CD4-positive, alpha-beta T cell treated with Interleukin-6 at 100 ng/mL for 8 hours (primary cell): ENCODE results near the gene KCNJ15.
A peak's percentile ranks its signal among the peaks of the same experiment; 100 is the strongest.

Source experiments
- DNase-seq: peaks from one replicate; pipeline ENCODE4 v3.0.0-alpha.2; 2020; ENCODE audit warnings: mixed read lengths, low spot score

The KCNJ15 gene

DNA sequence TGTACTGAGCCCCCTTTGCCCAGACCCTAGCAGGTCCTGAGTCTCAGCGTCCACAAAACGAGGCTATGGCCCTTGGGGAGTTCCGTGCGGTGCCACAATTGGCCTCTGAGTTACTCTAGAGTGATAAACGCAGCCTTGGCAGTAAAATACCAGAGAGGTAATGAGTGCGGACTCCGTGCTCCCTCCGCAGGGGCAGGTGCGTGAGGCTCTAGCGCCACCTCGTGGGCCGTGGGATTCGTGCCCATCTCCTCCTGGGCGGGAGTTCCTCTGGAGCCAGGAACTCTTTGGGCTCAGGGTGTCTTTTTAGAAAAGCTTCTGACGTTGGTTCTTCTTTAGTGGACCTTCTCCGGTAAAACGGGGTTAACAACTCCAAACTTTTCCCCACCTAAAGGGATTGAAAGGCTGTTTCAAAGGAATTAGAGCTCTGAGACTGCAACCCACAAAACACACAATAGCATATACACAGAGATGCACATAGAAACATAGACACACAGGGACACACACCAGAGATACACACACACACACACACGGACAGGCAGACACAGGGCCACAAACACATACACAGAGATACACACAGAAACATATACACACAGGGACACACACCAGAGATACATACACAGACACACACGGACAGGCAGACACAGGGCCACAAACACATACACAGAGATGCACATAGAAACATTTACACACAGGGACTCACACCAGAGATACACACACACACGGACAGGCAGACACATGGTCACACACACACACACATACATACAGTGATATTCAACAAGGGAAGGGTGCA is 99.4 kb downstream of the KCNJ15 start:
- peak; percentile 59 for DNase-seq
